Testis (tissue), 3 donors: ENCODE results near the gene HHLA2. TPM values are rescaled to one million over a fixed set of nuclear protein-coding genes. Genes with fewer than 3 reads are reported as not detected.

ENCODE experiments used
- DNase-seq: peaks from one replicate; pipeline ENCODE4 v3.0.0-alpha.2; 2019
- H3K27ac ChIP-seq, 2 donors: fragments of 200-600 bp; sonication (generic); one replicate each; pipeline ENCODE4 v1.5.1; 2019
- H3K27me3 ChIP-seq: fragments of 200-600 bp; sonication (generic); one replicate; pipeline ENCODE4 v1.5.1; 2019
- H3K36me3 ChIP-seq: fragments of 200-600 bp; sonication (generic); one replicate; pipeline ENCODE4 v1.5.1; 2017; ENCODE audit warnings: low read depth; ENCODE audit errors: missing control alignments
- H3K4me1 ChIP-seq: fragments of 200-600 bp; sonication (generic); one replicate; pipeline ENCODE4 v1.5.1; 2019
- H3K4me3 ChIP-seq, 2 donors: fragments of 200-600 bp; sonication (generic); one replicate each; pipeline ENCODE4 v1.5.1; 2017 to 2019
- H3K9me3 ChIP-seq: fragments of 200-600 bp; sonication (generic); one replicate; pipeline ENCODE4 v1.5.1; 2017
- CTCF ChIP-seq, 3 experiments: fragments of 450-650 bp in 2 of 3; fragments of 200-600 bp in 1 of 3; sonication (generic) in 1 of 3; IDR thresholded peaks; one replicate each; pipeline ENCODE4 v1.5.1; 2016 to 2019; ENCODE audit warnings: antibody characterized with exemption in 3 of 3, mild to moderate bottlenecking in 2 of 3, moderate library complexity in 1 of 3
- POLR2A ChIP-seq: fragments of 450-650 bp; IDR thresholded peaks from one replicate; pipeline ENCODE4 v1.6.1; 2017; ENCODE audit warnings: antibody characterized with exemption, mild to moderate bottlenecking, moderate library complexity
- WGBS, 2 donors: methylation state at CpG; one replicate each; pipeline ENCODE4 v1.1.5; 2018; 5-methylcytosine and 5-hydroxymethylcytosine counted together
- intact Hi-C: fragments of 100-400 bp; cut with DNase I; formaldehyde crosslinking; loops from one replicate; pipeline ENCODE4 v1.15.1; 2023; ENCODE audit warnings: low total_unique reads
- polyA plus RNA-seq: library from polyadenylated mRNA; stranded (reverse); fragments of 350-450 nt; fragmentation: Illumina TruSeq; extraction: RNeasy Lipid Tissue Mini Kit (QIAGEN cat#74804); gene quantifications from one replicate; pipeline ENCODE4 v1.2.3, GENCODE V29; 2014; ENCODE audit warnings: low read depth, low replicate concordance; ENCODE audit not compliant: insufficient read depth
- total RNA-seq, 2 donors: library from RNA; depleted of rRNA; stranded (reverse); fragments of >200 nt; gene quantifications; one replicate each; pipeline ENCODE4 v1.2.3, GENCODE V29; 2016

HHLA2 gene
- total and polyA plus RNA-seq, 3 donors from 2014 or later: 1.5 to 6.7 (median 5.2) TPM

GRCh38 chr3:108404368-108404767, 108.0 kb downstream of the HHLA2 start:
- Histone ChIP-seq H3K27me3 (no peaks in the 10 kb centered on the region), H3K4me3 (no peak overlapping the region), H3K27ac (no peak overlapping the region), H3K9me3 (no peaks in the 10 kb centered on the region), H3K36me3 (no peaks in the 10 kb centered on the region), H3K4me1 (no peaks in the 10 kb centered on the region)
- TF ChIP-seq CTCF (IDR thresholded peaks at IDR 0.05) (no peak), POLR2A (no peak)
- intact Hi-C loops: no loop called here
- WGBS, 2 donors: 54 to 60% methylated on average over 2 of the region's 2 CpGs
- no peak for DNase-seq

GRCh38 chr3:108406063-108406660, 109.8 kb downstream of the HHLA2 start:
- Histone ChIP-seq H3K4me3 (no peak overlapping the region), H3K27me3 (no peaks in the 10 kb centered on the region), H3K36me3 (no peaks in the 10 kb centered on the region), H3K9me3 (no peaks in the 10 kb centered on the region), H3K4me1 (peaks cover 5% of the 10 kb centered on the region), H3K27ac (no peak overlapping the region)
- DNase-seq: no peak
- WGBS, 2 donors: 81 to 87% methylated on average over 3 of the region's 3 CpGs
- no peak for TF ChIP-seq POLR2A
- intact Hi-C loops: no loop called here

- no peak overlapping the region for H3K27ac ChIP-seq
- 48 to 76% methylated on average over 7 of the region's 7 CpGs for WGBS, 2 donors
- no peaks in the 10 kb centered on the region for H3K36me3 ChIP-seq
- peak; percentile 50 for DNase-seq
- H3K4me3 ChIP-seq: no peak overlapping the region
- no peaks in the 10 kb centered on the region for H3K9me3 ChIP-seq
- H3K27me3 ChIP-seq: no peaks in the 10 kb centered on the region
- peaks cover 5% of the 10 kb centered on the region for H3K4me1 ChIP-seq
- TF ChIP-seq CTCF (IDR thresholded peaks at IDR 0.05) (peak; percentile 47 to 64 (median 62)), POLR2A (no peak)
- intact Hi-C loops: no loop called here
These were observed 110.4 kb downstream of the HHLA2 start for GRCh38 chr3:108406661-108407206.

GRCh38 chr3:108407886-108408285, 111.5 kb downstream of the HHLA2 start:
- no peaks in the 10 kb centered on the region for H3K36me3 ChIP-seq
- H3K4me1 ChIP-seq: peaks cover 5% of the 10 kb centered on the region
- no peak for DNase-seq
- no peaks in the 10 kb centered on the region for H3K9me3 ChIP-seq
- TF ChIP-seq POLR2A: no peak
- no peak for TF ChIP-seq CTCF (IDR thresholded peaks at IDR 0.05)
- H3K27me3 ChIP-seq: no peaks in the 10 kb centered on the region
- no peak overlapping the region for H3K27ac ChIP-seq
- intact Hi-C loops: no loop called here
- WGBS, 2 donors: 75 to 85% methylated on average over 3 of the region's 3 CpGs
- no peak overlapping the region for H3K4me3 ChIP-seq

GRCh38 chr3:108408883-108409799, 112.8 kb downstream of the HHLA2 start:
- no peaks in the 10 kb centered on the region for H3K36me3 ChIP-seq
- H3K9me3 ChIP-seq: no peaks in the 10 kb centered on the region
- DNase-seq: no peak
- TF ChIP-seq POLR2A (no peak), CTCF (IDR thresholded peaks at IDR 0.05) (no peak)
- peaks cover 5% of the 10 kb centered on the region for H3K4me1 ChIP-seq
- no peak overlapping the region for H3K27ac ChIP-seq
- H3K4me3 ChIP-seq: no peak overlapping the region
- intact Hi-C loops: no loop called here
- no peaks in the 10 kb centered on the region for H3K27me3 ChIP-seq
- WGBS, 2 donors: 94 to 95% methylated on average over 7 of the region's 7 CpGs
